GM12865 (cell line): ENCODE measurements around the gene QSOX2.
A peak's percentile ranks its signal among the peaks of the same experiment; 100 is the strongest.

Source experiments
- DNase-seq: peaks from one replicate; pipeline ENCODE4 v3.0.0; 2010; ENCODE audit warnings: low read depth
- H3K4me3 ChIP-seq: 2 replicates; pipeline ENCODE4 v1.5.1; 2011; ENCODE audit warnings: mild to moderate bottlenecking, low read depth, low read length, control low read depth
- CTCF ChIP-seq: IDR thresholded peaks from 2 replicates; pipeline ENCODE4 v1.5.1; 2011; ENCODE audit warnings: low read length, control low read depth, low read depth, inconsistent platforms; ENCODE audit not compliant: insufficient read depth; ENCODE audit errors: missing control alignments

The QSOX2 gene

GRCh38 chr9:136286359-136286986 lies 40.9 kb upstream of the QSOX2 start:
- no peak overlapping the region for H3K4me3 ChIP-seq
- TF ChIP-seq CTCF: no peak
- no peak for DNase-seq

GRCh38 chr9:136285501-136286358 lies 40.1 kb upstream of the QSOX2 start:
- no peak for TF ChIP-seq CTCF
- DNase-seq: no peak
- H3K4me3 ChIP-seq: no peak overlapping the region

GRCh38 chr9:136284951-136285350 lies 39.3 kb upstream of the QSOX2 start:
- no peak overlapping the region for H3K4me3 ChIP-seq
- no peak for TF ChIP-seq CTCF
- DNase-seq: no peak

GRCh38 chr9:136284311-136284710 lies 38.7 kb upstream of the QSOX2 start:
- no peak for DNase-seq
- no peak for TF ChIP-seq CTCF
- no peak overlapping the region for H3K4me3 ChIP-seq

DNA sequence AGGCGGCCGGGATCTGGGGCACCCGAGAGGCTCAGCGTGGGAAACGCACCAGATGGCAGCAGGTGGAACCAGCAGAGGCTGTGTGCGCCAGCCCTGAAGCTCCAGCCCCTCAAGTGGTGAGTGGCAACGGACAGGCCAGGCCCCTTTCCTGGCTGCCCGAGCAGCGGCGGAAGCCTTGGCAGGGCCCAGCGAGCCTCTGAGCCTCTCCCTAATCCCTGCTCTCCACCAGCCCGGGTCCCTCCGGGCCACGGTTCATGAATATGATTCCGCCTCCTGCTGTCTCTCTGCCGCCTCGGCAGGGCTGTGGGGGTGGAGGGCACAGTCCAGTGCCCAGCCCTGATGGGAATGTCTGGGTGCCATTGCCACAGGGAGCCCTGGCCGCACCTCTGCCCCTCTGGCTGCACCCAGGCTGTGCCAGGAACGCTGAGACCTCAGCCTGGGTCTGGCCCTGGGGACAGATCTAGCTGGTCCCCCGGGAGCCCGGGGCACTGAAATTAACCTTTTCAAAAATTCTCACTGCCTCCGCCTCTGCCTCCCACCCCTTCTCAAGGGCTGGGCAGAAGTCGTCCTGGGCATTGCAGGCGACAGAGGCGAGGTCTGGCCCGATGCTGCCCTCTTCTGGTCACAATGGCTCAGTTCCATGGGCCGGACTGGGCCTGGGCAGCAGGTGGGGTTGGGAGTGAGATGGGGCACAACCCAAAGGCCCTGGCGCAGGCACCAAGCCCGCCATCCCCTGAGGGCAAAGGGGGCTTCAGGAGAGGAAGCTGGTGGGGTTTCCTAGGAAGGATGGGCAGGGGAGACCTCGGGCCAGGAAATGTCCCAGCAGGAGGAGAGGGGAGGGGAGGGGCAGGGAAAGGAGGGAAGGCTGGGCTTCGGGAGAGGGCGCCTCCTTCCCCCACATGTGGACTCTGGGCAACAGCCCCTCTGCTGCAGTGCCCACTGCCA lies 38.0 kb upstream of the QSOX2 start:
- H3K4me3 ChIP-seq: peak overlapping the region; percentile 33
- peak; percentile 81 for DNase-seq
- peak; percentile 88 for TF ChIP-seq CTCF

GRCh38 chr9:136282272-136282861 lies 36.8 kb upstream of the QSOX2 start:
- no peak overlapping the region for H3K4me3 ChIP-seq
- DNase-seq: no peak
- no peak for TF ChIP-seq CTCF
